K562 (cell line): Measurements from ENCODE around the gene MIEF1. TPM values are rescaled to one million over a fixed set of nuclear protein-coding genes. Genes with fewer than 3 reads are reported as not detected.

Experiments
- CBFB ChIP-seq: sonication (generic); formaldehyde crosslinking; IDR thresholded peaks from 2 replicates; pipeline ENCODE4 v1.4.0; 2020; ENCODE audit warnings: mild to moderate bottlenecking, missing genetic modification reagents
- DPF2 ChIP-seq: fragments of 450-650 bp; IDR thresholded peaks from 2 replicates; pipeline ENCODE4 v1.6.1; 2016
- L3MBTL2 ChIP-seq: fragments of 450-650 bp; IDR thresholded peaks from 2 replicates; pipeline ENCODE4 v1.6.1; 2016; ENCODE audit warnings: mild to moderate bottlenecking, moderate library complexity
- MEF2D ChIP-seq: conservative IDR thresholded peaks from 2 replicates; pipeline ENCODE4 v1.6.1; 2016; ENCODE audit warnings: low read depth, missing genetic modification characterization, missing compliant biosample characterization
- NBN ChIP-seq: fragments of 450-650 bp; IDR thresholded peaks from 2 replicates; pipeline ENCODE4 v1.6.1; 2016; ENCODE audit warnings: low read depth, mild to moderate bottlenecking
- NCOA1 ChIP-seq: fragments of 450-650 bp; IDR thresholded peaks from 2 replicates; pipeline ENCODE4 v1.6.1; 2016; ENCODE audit warnings: low read depth
- NFIX ChIP-seq: fragments of 250-450 bp; sonication (Bioruptor Pico); IDR thresholded peaks from 2 replicates; pipeline ENCODE4 v1.4.0; 2020; ENCODE audit warnings: low read depth, mild to moderate bottlenecking, moderate library complexity
- POLR2H ChIP-seq: IDR thresholded peaks from 2 replicates; pipeline ENCODE4 v1.6.1; 2016; ENCODE audit warnings: missing genetic modification characterization, low read depth, mild to moderate bottlenecking, control low read depth, missing compliant biosample characterization, moderate library complexity
- POU5F1 ChIP-seq: fragments of 150-350 bp; IDR thresholded peaks from 2 replicates; pipeline ENCODE4 v1.6.1; 2014; ENCODE audit warnings: borderline replicate concordance, low read length, low read depth, mild to moderate bottlenecking; ENCODE audit not compliant: partially characterized antibody
- RBM17 ChIP-seq: fragments of 200-400 bp; formaldehyde crosslinking; IDR thresholded peaks from 2 replicates; pipeline ENCODE4 v1.6.1; 2017; ENCODE audit warnings: low read depth, mild to moderate bottlenecking, low read length, borderline replicate concordance
- RCOR1 ChIP-seq, 2 experiments: IDR thresholded peaks; 2 replicates each; pipeline ENCODE4 v1.6.1; 2012; ENCODE audit warnings: low read depth in 2 of 2, low read length in 2 of 2, borderline replicate concordance in 1 of 2, improper control_type of control experiment in 1 of 2
- TCF7L2 ChIP-seq: fragments of 150-350 bp; IDR thresholded peaks from 2 replicates; pipeline ENCODE4 v1.6.1; 2016; ENCODE audit warnings: low read depth, mild to moderate bottlenecking, low read length, moderate library complexity
- ZNF212 ChIP-seq: fragments of 450-650 bp; formaldehyde crosslinking; IDR thresholded peaks from 2 replicates; pipeline ENCODE4 v1.4.0; 2020; ENCODE audit warnings: mild to moderate bottlenecking
- ZNF75A ChIP-seq: fragments of 450-650 bp; formaldehyde crosslinking; IDR thresholded peaks from 2 replicates; pipeline ENCODE4 v1.4.0; 2020; ENCODE audit warnings: mild to moderate bottlenecking
- ZNF764 ChIP-seq: fragments of 250-450 bp; sonication (Bioruptor Pico); IDR thresholded peaks from 2 replicates; pipeline ENCODE4 v1.4.0; 2020; ENCODE audit warnings: low read depth, mild to moderate bottlenecking, moderate library complexity
- ZNF780A ChIP-seq: fragments of 250-450 bp; sonication (Bioruptor Pico); IDR thresholded peaks from 2 replicates; pipeline ENCODE4 v1.5.0; 2021; ENCODE audit warnings: mild to moderate bottlenecking
- ZSCAN29 ChIP-seq: fragments of 450-650 bp; IDR thresholded peaks from 2 replicates; pipeline ENCODE4 v1.6.1; 2017
- polyA plus RNA-seq, 8 experiments: library from polyadenylated mRNA; depleted of rRNA in 4 of 8; stranded (reverse) in 5 of 8; unstranded in 3 of 8; fragments of >200 nt; fragmentation: Nextera tagmentation in 2 of 8; fragmentation: Illumina TruSeq in 1 of 8; extraction: Ambion mirVana in 2 of 8; extraction: Trizol in 1 of 8; gene quantifications; 2 replicates each; pipeline versions ENCODE4 v1.2.1 to v1.2.3, GENCODE V29; 2011 to 2014; ENCODE audit warnings: inconsistent platforms in 1 of 8, missing spikeins in 1 of 8
- total RNA-seq, 7 experiments: library from RNA; depleted of rRNA in 6 of 7; stranded (reverse); fragments of >200 nt in 6 of 7; fragmentation: Illumina TruSeq in 2 of 7; extraction: Trizol in 2 of 7; gene quantifications; 2 replicates each; pipeline versions ENCODE4 v1.2.1 to v1.2.3, GENCODE V29; 2011 to 2021; ENCODE audit warnings: low replicate concordance in 1 of 7
- TF ChIP-seq, protein P1 (sequence below), 2 experiments: fragments of 200-800 bp in 1 of 2; sonication (Bioruptor generic) in 1 of 2; sonication (generic) in 1 of 2; formaldehyde crosslinking in 1 of 2; IDR thresholded peaks in 1 of 2; conservative IDR thresholded peaks in 1 of 2; 2 replicates each; pipeline versions ENCODE4 v1.5.0 to v1.6.1; 2016 to 2020; ENCODE audit warnings: missing compliant biosample characterization in 1 of 2, missing genetic modification characterization in 1 of 2, missing genetic modification reagents in 1 of 2
- TF ChIP-seq, protein P2 (sequence below), 2 experiments: IDR thresholded peaks; 2 replicates each; pipeline ENCODE4 v1.6.1; 2012; ENCODE audit warnings: improper control_type of control experiment in 2 of 2, low read depth in 2 of 2, low read length in 2 of 2, borderline replicate concordance in 1 of 2
- TF ChIP-seq, protein P3 (sequence below): fragments of 450-650 bp; IDR thresholded peaks from 2 replicates; pipeline ENCODE4 v1.6.1; 2017; ENCODE audit warnings: antibody characterized with exemption
- TF ChIP-seq, protein P4 (sequence below): fragments of 250-450 bp; sonication (Bioruptor Pico); IDR thresholded peaks from 2 replicates; pipeline ENCODE4 v1.5.0; 2020; ENCODE audit warnings: mild to moderate bottlenecking

The MIEF1 gene
- total and polyA plus RNA-seq, 9 of the 15 experiments (the other 6 are each of a cell fraction or from before 2014, with no cell fraction given): 10.9 to 51.8 (median 25.5) TPM

DNA sequence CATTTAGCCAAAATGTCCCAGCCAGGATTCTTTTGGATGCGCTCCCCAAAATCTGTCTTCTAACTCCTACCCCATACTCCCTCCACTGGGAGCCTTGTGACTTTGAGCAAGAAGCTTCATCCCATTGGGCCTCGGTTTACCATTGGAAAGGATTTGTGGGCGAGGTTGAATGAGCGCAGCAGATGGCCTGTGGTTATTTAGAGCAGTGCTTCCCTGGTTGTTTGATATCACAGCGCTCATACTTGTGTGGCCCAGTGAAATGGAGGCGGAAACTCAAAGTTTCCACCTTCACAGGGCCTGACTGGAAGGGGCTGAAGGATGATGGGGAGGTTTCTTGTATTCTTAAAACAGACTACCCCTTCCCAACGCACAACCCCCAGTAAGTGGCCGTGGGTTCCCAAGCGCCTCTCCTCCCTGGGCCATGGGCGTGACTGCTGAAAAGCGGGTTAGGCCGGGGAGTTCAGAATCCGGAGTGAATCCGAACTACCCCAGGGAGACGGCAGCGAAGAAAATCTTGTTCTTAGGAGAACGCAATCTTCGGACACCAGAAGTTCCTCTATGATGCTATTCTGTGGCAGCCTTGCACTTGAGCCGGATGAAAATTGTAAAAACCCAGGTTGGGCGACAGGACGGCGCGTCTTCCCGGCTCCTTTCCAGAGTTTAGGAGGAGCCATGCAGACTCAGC is 17.0 kb downstream of the MIEF1 start (continued):
- TF ChIP-seq POU5F1 (no peak), ZNF780A (CRISPR knock-in tag) (no peak), POLR2H (tag) (no peak), NBN (peak; percentile 80; the same call in 1 of the 2 replicates), NFIX (no peak), ZNF75A (CRISPR knock-in tag) (no peak), CBFB (CRISPR knock-in tag) (no peak), NCOA1 (no peak), TCF7L2 (no peak), MEF2D (tag) (no peak), ZNF212 (CRISPR knock-in tag) (no peak), RBM17 (no peak), ZSCAN29 (peak; percentile 91), ZNF764 (CRISPR knock-in tag) (no peak), L3MBTL2 (no peak), DPF2 (peak; percentile 49; the same call in 1 of the 2 replicates), RCOR1 (IDR thresholded peaks at IDR 0.05; ENCODE audit: borderline replicate concordance in 1 of 2, low read depth in 2 of 2, low read length in 2 of 2) (no peak)
- TF ChIP-seq, protein P1, sequence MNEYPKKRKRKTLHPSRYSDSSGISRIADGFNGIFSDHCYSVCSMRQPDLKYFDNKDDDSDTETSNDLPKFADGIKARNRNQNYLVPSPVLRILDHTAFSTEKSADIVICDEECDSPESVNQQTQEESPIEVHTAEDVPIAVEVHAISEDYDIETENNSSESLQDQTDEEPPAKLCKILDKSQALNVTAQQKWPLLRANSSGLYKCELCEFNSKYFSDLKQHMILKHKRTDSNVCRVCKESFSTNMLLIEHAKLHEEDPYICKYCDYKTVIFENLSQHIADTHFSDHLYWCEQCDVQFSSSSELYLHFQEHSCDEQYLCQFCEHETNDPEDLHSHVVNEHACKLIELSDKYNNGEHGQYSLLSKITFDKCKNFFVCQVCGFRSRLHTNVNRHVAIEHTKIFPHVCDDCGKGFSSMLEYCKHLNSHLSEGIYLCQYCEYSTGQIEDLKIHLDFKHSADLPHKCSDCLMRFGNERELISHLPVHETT (CRISPR knock-in tag; conservative IDR thresholded peaks at IDR 0.05 in 1 of 2, IDR thresholded peaks at IDR 0.05 in 1 of 2): no peak
- TF ChIP-seq, protein P2, sequence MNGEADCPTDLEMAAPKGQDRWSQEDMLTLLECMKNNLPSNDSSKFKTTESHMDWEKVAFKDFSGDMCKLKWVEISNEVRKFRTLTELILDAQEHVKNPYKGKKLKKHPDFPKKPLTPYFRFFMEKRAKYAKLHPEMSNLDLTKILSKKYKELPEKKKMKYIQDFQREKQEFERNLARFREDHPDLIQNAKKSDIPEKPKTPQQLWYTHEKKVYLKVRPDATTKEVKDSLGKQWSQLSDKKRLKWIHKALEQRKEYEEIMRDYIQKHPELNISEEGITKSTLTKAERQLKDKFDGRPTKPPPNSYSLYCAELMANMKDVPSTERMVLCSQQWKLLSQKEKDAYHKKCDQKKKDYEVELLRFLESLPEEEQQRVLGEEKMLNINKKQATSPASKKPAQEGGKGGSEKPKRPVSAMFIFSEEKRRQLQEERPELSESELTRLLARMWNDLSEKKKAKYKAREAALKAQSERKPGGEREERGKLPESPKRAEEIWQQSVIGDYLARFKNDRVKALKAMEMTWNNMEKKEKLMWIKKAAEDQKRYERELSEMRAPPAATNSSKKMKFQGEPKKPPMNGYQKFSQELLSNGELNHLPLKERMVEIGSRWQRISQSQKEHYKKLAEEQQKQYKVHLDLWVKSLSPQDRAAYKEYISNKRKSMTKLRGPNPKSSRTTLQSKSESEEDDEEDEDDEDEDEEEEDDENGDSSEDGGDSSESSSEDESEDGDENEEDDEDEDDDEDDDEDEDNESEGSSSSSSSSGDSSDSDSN (IDR thresholded peaks at IDR 0.05; ENCODE audit: borderline replicate concordance in 1 of 2, low read depth in 2 of 2, low read length in 2 of 2): no peak
- TF ChIP-seq, protein P3, sequence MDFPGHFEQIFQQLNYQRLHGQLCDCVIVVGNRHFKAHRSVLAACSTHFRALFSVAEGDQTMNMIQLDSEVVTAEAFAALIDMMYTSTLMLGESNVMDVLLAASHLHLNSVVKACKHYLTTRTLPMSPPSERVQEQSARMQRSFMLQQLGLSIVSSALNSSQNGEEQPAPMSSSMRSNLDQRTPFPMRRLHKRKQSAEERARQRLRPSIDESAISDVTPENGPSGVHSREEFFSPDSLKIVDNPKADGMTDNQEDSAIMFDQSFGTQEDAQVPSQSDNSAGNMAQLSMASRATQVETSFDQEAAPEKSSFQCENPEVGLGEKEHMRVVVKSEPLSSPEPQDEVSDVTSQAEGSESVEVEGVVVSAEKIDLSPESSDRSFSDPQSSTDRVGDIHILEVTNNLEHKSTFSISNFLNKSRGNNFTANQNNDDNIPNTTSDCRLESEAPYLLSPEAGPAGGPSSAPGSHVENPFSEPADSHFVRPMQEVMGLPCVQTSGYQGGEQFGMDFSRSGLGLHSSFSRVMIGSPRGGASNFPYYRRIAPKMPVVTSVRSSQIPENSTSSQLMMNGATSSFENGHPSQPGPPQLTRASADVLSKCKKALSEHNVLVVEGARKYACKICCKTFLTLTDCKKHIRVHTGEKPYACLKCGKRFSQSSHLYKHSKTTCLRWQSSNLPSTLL: no peak
- TF ChIP-seq, protein P4, sequence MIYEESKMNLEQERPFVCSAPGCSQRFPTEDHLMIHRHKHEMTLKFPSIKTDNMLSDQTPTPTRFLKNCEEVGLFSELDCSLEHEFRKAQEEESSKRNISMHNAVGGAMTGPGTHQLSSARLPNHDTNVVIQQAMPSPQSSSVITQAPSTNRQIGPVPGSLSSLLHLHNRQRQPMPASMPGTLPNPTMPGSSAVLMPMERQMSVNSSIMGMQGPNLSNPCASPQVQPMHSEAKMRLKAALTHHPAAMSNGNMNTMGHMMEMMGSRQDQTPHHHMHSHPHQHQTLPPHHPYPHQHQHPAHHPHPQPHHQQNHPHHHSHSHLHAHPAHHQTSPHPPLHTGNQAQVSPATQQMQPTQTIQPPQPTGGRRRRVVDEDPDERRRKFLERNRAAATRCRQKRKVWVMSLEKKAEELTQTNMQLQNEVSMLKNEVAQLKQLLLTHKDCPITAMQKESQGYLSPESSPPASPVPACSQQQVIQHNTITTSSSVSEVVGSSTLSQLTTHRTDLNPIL: no peak
